Cerebellar nuclear complex (tissue), 1 donor: Measurements from ENCODE around the gene ZDHHC17.
A peak's percentile ranks its signal among the peaks of the same experiment; 100 is the strongest.
"Not testable (repeated sequence)": the region's sequence is repeated elsewhere in the genome, so short reads cannot be mapped to it uniquely, and the experiment has no call there.

Experiments
- DNase-seq, 2 experiments: peaks; one replicate each; lab custom pipeline; 2025; lab: John Stamatoyannopoulos, UW

The ZDHHC17 gene

DNA sequence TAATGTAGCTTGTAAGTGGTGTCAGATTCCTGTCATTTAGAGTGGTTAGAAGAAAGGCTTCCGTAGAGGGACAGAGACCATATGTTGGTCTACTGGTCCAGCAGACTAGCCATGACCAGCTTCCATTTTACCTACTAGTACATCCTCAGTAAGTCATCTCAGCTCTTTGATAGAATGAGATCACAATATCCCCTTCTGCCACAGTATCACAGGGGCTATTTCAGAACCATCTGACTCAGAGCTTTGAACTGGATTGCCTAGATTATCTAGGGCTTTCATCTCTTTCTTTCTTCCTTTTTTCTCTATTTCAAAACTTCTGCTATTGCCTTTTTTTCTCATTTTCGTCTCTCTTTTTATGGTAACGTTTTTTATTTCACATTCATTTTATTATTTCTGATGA is 4.7 kb downstream of the ZDHHC17 start:
- no peak for DNase-seq

DNA sequence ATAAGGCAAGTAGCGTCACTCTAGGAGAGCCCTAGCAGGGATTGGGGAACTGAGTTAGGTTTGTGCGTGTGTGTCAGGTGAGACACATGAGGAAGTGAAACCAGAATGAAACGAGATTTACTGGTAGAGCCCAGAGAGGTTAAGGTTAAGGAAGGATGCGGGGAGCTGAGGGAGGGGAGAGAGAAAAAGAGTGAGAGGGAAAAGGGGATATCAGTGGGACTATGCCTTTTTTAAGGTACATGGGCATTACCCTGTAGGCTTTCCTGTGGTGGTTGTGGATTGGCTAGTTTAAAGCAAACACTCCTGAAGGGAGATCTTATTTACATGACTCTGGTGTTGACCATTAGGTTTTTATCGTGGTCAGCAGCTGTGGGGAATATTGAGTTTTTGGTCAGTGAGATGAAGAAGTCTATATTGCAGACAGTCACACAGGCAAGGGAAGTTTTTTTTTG is 13.9 kb downstream of the ZDHHC17 start:
- no peak for DNase-seq

DNA sequence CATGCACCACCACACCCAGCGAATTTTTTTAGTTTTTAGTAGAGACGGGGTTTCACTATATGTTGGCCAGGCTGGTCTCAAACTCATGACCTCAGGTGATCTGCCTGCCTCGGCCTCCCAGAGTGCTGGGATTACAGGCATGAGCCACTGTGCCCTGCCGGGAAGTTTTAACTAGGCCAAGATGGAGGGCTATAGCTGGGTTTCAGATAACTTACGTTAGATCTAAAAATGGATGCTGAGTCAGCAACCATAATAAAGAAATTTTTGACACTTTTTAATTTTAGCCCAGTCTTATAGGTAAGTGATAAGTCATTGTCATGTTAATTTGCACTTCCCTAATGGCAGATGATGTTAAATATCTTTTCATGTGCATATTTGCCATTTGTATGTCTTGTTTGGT is 14.4 kb downstream of the ZDHHC17 start:
- DNase-seq: no peak

DNA sequence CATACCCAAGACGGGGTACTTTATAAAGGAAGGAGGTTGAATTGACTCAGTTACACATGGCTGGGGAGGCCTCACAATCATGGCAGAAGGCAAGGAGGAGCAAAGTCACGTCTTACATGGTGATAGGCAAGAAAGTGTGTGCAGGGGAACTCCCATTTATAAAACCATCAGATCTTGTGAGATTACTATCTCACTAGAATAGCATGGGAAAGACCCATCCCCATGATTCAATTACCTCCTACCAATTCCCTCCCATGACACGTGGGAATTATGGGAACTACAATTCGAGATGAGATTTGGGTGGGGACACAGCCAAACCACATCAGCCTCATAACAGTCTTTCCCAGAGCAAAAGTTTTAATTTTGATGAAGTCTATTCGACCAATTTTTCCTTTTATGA is 15.4 kb downstream of the ZDHHC17 start:
- not testable (repeated sequence) for DNase-seq

DNA sequence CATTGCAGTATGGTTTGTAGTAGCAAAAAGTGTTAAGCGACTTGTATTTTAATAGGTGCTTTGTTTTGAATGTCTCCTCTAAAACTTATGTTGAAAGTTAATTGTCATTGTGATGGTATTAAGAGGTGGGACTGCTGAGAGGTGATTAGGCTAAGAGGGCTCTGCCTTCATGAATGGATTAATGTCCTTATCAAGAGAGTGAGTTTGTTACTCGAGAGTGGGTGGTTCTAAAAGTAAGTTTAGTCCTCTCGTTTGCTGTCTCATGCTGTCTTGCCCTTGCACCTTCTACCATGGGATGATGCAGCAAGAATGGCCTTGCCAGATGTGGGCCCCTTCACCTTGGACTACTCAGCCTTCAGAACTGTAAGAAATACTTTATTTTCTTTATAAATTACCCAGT is 17.4 kb downstream of the ZDHHC17 start:
- no peak for DNase-seq

DNA sequence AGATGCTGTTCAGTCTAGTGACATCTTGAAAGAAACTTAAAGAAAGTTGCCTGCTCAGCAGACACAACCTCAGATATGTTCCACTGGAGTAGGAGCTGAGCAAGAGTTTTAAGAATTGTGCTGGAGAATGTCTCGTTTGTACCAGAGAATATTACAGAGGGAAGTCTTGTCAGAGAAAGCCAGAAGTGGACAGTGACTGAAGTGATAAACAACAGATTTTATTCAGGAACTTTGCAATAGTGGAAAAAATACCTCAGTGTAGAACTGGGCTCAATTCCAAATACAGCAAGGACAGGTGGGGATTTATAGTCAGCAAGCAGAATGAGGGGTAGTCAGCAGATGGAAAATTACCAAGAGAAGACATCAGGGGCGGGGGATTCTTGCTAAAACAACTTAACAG is 18.6 kb downstream of the ZDHHC17 start:
- no peak for DNase-seq

DNA sequence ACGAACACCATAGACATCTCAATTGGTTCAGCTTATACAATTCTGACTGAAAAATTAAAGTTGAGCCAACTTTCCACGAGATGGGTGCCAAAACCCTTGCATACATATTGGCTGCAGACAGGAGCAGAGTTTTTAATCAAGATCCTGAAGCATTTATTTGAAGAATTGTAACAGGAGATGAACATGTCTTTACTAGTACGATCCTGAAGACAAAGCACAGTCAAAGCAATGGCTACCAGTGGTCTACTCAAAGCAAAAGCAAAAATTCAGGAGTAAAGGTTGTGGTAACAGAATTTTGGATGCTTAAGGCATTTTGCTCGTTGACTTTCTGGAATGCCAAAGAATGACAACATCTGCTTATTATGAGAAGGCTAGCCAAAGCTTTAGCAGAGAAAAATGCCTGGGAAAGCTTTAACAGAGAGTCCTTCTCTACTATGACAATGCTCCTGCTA is 20.7 kb downstream of the ZDHHC17 start:
- no peak for DNase-seq

DNA sequence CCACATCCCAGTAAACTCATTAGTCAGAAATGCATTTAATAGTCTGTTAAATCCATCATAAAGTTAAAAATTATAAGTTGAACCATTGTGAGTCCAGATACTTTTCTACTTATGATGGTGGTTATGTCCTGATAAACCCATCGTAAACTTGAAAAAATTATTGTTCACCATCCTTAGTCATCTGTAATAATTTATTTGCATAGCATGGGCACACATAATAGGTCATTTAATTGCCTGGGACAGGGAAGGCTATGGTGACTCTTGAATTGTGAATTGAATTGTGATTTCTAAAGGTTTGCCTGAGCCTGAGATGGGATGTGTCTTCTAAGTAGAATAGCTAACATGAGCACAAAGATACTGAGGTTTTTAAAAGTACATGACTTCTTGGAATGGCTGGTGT is 21.5 kb downstream of the ZDHHC17 start:
- no peak for DNase-seq

DNA sequence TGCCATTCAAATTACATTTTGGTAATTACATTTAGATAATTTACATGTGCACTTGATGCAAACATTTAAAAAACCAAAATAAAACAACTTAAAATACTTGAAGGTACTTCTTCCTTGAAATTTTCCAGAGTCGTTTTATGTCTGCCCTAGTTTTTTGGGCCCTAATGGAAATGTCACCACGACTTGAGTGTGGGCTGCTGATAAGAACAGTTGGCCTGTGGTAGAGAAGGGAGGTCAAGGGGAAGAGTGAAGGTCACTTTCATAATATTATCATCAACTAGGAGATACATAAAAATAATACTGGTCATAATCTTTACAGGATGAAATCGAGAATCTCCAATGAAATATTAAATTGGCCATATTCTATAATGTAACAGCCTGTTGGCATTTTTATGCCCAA is 23.1 kb downstream of the ZDHHC17 start:
- no peak for DNase-seq

DNA sequence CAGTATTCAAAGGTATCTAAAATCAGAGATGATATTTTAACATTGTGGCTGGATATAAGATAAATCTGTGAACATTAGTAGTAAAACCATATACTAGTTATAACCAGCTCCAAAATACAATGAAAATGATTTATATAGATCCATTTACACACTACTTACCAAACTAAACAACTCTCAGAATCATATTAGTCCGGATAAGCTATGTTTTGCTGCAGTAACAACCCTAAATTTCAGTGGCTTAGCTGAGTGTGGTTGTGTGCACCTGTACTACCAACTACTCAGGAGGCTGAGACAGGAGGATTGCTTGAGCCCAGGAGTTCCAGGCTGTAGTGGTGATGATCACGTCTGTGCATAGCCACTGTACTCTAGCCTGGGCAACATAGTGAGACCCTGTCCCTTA is 23.8 kb downstream of the ZDHHC17 start:
- no peak for DNase-seq

DNA sequence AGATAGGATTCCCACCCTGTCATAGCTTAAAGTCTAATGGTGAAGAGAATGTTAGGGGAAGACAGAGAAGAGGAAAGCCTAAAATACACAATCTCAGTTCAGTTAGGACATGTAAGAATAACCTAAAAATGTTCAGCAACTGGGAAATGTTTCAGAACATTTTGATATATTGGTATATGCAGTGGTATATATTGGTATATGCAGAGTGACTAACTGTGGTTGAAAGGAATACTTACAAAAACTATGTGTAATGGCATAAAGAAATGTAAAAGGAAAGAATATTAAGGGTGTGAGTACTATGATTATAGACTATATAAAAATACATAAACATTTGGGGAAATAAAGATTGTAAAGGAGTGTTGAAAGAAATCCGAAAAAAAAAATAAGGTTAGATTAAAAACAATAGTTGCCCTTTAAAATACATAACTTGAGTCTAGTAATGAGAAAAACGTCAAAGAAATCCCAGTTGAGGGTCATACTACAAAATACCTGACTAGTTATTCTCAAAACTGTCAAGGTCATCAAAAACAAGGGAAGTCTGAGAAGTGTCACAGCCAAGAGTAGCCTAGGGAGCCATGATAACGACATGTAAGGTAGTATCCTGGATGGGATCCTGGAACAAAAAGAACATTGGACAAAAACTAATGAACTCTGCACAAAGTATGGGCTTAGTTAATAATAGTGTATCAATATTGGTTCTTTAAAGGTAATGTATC is 25.6 kb downstream of the ZDHHC17 start:
- DNase-seq: no peak

DNA sequence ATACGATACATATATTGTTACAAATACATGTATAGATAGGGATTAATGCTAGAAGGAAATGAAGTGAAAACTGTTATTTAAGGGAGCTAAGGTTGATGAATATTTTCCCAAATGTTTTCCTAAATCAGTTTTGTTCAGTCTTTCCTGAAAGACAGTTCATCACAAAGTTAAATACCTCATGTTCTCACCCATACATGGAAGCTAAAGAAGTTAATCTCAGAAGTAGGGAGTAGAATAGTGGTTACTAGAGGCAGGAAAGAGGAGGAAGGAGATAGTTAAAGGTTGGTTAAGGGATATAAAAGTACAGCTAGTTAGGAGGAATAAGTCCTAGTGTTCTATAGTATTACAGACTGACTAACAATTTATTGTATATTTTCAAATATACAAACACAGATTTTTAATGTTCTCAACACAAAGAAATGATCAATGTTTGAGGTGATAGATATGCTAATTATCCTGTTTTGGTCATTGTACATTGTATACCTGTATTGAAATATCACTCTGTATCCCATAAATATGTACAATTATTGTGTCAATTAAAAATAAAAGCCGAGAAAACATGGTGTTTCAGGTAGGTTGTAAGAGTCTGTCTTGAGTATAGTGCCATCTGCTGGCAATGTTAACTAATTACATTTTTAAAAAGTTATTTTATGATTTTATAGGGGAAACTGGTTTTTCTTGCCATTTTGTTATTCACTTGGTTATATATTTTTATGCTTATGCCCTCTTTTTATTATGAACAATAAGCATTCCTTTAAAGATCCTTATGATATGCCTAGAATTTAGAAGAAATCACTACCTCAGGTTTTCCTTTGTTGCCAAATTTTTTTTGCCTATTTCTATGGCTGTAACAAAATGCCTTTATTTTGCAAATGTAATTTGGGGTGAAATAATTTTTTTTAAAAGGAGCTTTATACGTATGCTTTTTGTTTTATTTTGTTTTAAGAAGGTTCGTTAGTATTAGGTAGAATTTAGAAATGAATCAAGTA is 26.9 kb downstream of the ZDHHC17 start:
- DNase-seq: peak in 1 of 2 experiments; percentile 14

DNA sequence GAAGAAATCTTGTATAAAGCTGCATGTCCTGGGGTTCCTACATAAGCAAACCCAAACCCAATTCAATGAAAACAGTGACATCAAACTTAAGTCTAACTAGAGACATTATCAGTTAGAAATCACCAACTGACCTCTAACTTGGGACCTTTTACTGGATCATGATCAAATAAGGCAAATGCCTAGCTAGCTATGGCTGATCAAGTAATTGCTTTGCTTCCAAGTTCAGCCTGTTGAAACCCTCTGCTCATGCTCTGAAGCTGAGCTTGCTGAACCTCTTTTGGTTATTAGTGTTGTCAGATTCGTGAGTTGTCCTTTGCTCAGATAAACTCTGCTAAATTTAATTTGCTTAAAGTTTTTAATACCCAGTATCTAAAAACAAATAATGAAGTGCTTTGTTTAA is 28.9 kb downstream of the ZDHHC17 start:
- no peak for DNase-seq

DNA sequence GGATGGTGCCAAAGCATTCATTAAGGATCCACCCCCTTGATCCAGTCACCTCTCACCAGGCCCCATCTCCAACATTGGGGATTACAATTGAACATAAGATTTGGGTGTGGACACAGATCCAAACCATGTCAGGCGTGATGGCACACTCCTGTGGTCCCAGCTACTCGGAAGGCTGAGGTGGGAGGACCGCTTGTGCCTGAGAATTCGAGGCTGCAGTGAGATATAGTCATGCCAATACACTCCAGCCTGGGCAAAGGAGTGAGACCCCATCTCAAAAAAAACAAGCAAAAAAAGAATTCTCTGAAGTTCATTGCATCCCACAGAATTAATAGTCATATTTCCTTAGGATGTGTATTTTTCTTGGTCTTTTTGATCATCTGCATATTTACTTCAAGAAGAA is 34.9 kb downstream of the ZDHHC17 start:
- no peak for DNase-seq

DNA sequence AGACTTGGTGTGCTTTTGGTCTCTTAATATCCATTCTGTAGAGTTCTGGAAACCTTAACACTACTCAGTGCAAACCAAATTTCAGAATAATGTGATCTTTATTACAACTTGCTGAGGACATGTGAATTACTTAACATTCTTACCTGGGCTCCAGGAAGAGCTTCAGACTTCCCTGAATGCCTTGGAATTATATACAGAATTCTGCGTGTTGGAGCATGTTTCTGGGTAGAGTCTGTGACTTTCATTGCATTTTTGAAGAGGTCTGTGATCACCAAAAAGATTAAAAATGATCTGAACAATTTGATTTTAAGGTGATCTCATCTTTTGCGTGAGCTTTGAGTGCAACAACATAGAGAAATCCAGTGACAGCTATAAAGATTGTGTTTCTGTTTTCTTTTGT is 35.4 kb downstream of the ZDHHC17 start:
- DNase-seq: no peak

DNA sequence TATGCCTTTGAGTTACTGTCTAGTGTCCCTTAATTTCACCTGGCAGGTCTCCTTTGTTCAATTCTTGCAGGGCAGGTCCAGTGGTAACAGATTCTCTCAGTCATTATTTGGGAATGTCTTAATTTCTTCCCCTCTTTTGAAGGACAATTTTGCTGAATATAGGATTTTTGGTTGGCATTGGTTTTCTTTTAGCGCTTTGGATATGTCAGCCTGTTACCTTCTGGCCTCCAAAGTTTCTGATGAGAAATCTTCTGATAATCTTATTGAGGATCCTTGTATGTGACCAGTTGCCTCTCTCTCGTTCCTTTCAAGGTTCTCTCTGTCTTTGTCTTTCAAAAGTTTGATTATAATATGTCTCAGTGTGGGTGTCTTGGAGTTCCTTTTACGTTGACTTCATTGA is 38.1 kb downstream of the ZDHHC17 start:
- DNase-seq: no peak

DNA sequence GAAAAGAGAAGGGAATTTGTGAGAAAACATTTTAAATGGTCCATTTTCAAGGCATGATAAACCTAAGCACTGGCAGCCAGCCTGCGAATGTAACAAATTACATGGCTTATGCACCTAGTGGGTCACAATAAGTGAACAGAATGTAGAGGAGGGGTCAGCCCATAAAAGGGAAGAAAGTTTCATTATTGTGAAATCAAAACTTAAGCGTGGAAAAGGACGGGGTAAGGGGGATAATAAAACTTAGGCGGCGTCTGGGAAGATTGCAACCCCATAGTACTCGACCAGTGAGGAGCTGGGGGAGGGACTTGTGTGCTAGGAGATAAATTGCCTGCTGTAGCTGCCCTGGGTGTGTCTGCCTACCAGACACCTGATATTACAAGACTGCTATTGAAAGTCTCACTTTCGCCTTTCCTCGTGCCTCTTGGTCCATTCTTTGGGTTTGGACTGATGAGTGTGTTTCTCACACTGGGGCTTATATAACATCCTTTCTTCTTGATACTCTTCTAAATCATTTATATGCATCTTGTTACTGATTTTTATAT is 40.6 kb downstream of the ZDHHC17 start:
- DNase-seq: no peak

DNA sequence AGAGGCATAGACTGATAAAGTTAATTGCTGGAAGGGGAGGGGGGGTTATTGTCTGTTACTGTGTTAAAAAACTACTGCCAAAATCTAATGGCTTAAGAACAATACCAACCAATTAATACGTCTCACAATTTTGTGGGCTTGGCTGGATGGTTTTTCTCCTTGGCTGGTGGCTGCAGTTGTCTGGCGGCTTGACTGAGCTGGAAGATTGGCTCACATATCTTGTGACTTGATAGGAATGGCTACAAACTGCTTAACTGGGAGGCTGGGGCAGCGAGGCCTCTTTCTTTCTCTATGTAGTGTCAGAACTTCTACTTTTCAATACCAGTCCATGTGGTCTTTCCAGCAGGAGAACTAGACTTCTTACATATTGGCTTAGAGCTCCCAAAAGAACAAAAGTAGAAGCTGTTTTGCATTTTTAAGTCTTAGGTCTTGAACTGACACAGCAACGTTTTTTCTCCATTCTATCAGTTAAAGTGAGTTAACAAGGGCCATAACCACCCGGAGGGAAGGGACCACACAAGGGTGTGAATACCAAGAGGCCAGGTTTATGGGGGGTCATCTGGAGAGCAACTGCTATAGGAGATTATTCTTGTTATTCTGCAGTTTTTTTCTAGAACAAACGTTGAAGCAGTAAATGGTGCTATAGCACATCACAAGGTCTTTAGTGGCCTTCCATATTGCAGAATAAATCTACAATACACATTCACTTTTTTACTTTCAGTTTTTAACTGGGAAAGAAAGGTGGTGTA is 46.9 kb downstream of the ZDHHC17 start:
- no peak for DNase-seq

DNA sequence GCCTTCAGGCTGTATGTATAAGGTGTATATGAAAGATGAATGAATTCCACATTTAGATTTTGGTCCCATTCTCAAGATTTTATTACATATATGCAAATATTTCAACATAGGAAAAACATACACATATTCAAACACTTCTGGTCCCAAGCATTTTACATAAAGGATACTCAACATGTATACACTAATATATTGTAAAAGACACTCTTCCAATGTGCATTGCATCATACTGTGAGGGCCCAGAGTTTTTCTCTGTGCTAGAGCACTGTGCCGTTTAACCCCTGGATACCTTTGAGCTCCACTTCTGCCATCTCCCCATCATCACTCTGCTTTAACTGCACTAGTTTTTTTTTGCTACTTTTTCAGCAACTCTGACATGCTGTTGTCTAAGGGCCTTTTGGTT is 48.1 kb downstream of the ZDHHC17 start:
- DNase-seq: no peak

DNA sequence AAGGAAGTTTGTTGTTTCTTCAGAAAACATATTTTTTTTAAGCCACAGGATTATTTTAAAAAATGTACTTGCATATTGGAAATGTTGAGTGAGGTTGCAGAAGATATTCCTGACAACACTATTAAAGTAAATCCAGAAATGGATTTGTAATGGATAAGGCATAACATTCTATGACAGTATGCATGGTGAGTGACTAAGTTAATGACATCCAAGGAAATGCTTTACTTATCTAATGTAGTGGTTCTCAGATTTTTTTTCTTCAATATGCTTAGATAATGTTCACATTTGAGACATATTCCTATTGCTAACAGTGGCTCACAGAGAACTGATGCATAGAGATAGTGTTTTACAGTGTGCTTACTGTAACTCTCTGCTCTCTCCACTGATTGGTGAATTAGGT is 49.4 kb downstream of the ZDHHC17 start:
- no peak for DNase-seq

DNA sequence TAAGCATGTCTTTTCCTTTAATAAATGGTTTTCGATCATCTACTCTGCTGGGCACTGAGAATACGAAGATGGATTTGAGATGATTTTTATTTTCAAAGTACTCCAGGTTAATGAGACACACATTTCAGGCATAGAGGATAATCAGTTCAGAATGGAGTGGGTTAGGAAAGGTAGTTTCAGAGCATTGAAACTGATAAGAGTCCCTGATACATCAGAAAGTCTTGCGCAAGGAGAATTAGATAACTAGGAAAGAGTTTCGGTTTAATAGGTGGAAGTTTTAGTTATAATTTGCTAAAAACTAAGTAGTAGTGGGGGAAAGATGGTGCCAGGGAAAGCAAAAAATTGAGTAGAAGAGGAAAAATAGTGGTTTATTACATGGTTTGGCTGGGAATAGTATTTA is 50.1 kb downstream of the ZDHHC17 start:
- DNase-seq: no peak

DNA sequence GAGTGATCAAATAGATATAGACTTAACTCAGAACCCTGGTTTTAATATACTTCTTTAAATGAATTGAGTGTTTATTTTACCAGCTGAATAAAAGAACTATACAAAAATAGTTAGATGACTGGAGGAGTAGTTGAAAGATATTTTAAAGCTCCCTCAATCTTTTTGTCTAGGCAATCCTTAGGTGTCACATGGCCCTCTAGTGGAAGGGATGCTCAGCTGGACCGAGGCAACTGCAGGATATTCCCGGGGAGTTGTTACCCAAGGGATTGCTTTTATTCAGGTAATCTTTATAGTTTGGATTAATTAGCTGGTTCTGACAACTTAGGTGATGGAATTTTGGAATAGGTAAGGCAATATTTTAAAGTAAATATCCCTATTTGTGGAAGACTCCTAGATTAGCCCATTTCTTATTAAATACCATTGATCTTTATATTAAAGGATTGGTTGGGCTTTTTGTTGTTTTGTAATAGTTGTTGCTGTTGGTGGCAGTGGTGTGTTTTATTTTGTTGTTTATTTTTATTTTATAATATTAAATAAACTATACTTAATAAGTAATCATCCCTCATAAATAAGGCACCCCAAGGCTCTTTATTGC is 57.1 kb downstream of the ZDHHC17 start:
- DNase-seq: no peak
